Lower leg skin (tissue), 3 donors: ENCODE results near the gene APOL2.

Source experiments
- CTCF ChIP-seq, 3 donors: fragments of 450-650 bp; IDR thresholded peaks; one replicate each; pipeline ENCODE4 v1.5.1; 2016; ENCODE audit warnings: antibody characterized with exemption in 3 of 3, mild to moderate bottlenecking in 3 of 3, moderate library complexity in 2 of 3
- POLR2A ChIP-seq, 2 donors: fragments of 450-650 bp; IDR thresholded peaks; one replicate each; pipeline ENCODE4 v1.6.1; 2016 to 2017; ENCODE audit warnings: antibody characterized with exemption in 2 of 2, mild to moderate bottlenecking in 1 of 2, moderate library complexity in 1 of 2

- no peak for TF ChIP-seq POLR2A (IDR thresholded peaks at IDR 0.05)
- no peak for TF ChIP-seq CTCF (IDR thresholded peaks at IDR 0.05)
These were observed 18.0 kb upstream of the APOL2 start for GRCh38 chr22:36257308-36257707.
